Peyer's patch (tissue), 4 donors: ENCODE data around the gene BCL11A. TPM values are rescaled to one million over a fixed set of nuclear protein-coding genes. Genes with fewer than 3 reads are reported as not detected.

Source experiments
- DNase-seq, 3 donors: peaks; one replicate each; pipeline ENCODE4 v3.0.0-alpha.2; 2017 to 2019
- H3K27ac ChIP-seq, 4 donors: fragments of 200-600 bp; sonication (generic); one replicate each; pipeline ENCODE4 v1.5.1; 2016 to 2019
- H3K27me3 ChIP-seq, 2 donors: fragments of 200-600 bp; sonication (generic); one replicate each; pipeline ENCODE4 v1.5.1; 2019
- H3K36me3 ChIP-seq, 3 donors: fragments of 200-600 bp; sonication (generic); one replicate each; pipeline ENCODE4 v1.5.1; 2016 to 2019
- H3K4me1 ChIP-seq, 4 donors: fragments of 200-600 bp; sonication (generic); one replicate each; pipeline ENCODE4 v1.5.1; 2016 to 2019
- H3K4me3 ChIP-seq, 4 donors: fragments of 200-600 bp; sonication (generic); 1 replicate in 3 of 4; 2 replicates in 1 of 4; pipeline ENCODE4 v1.5.1; 2016 to 2019; ENCODE audit warnings: mild to moderate bottlenecking in 1 of 4
- H3K9me3 ChIP-seq, 4 donors: fragments of 200-600 bp; sonication (generic); one replicate each; pipeline ENCODE4 v1.5.1; 2016 to 2019; ENCODE audit warnings: mild to moderate bottlenecking in 1 of 4
- POLR2A ChIP-seq, 2 donors: fragments of 450-650 bp; IDR thresholded peaks; one replicate each; pipeline ENCODE4 v1.5.1; 2017; ENCODE audit warnings: antibody characterized with exemption in 2 of 2, mild to moderate bottlenecking in 2 of 2, moderate library complexity in 2 of 2
- total RNA-seq, 4 donors: library from RNA; depleted of rRNA; stranded (reverse); fragments of >200 nt; gene quantifications; one replicate each; pipeline ENCODE4 v1.1.0, GENCODE V29; 2016
- TF ChIP-seq, protein P1 (sequence below), 6 experiments: fragments of 450-650 bp in 4 of 6; fragments of 200-600 bp in 2 of 6; sonication (generic) in 1 of 6; IDR thresholded peaks; one replicate each; pipeline ENCODE4 v1.5.1; 2017 to 2019; ENCODE audit warnings: antibody characterized with exemption in 6 of 6, mild to moderate bottlenecking in 3 of 6, moderate library complexity in 1 of 6

The BCL11A gene
- total RNA-seq = 10 to 100 TPM; 35.4 to 94.9 (median 68.8) TPM

- no peaks in the 10 kb centered on the region for H3K36me3 ChIP-seq
- DNase-seq = peak; percentile 67 to 87 (median 79)
- peaks cover 0 to 10% of the 10 kb centered on the region in 2 donors for H3K27me3 ChIP-seq
- H3K4me3 ChIP-seq = peak within 1 kb of the TSS; percentile 57 to 79 (median 68)
- peak in 1 of 2 donors; percentile 45 for TF ChIP-seq POLR2A (IDR thresholded peaks at IDR 0.05)
- TF ChIP-seq, protein P1, sequence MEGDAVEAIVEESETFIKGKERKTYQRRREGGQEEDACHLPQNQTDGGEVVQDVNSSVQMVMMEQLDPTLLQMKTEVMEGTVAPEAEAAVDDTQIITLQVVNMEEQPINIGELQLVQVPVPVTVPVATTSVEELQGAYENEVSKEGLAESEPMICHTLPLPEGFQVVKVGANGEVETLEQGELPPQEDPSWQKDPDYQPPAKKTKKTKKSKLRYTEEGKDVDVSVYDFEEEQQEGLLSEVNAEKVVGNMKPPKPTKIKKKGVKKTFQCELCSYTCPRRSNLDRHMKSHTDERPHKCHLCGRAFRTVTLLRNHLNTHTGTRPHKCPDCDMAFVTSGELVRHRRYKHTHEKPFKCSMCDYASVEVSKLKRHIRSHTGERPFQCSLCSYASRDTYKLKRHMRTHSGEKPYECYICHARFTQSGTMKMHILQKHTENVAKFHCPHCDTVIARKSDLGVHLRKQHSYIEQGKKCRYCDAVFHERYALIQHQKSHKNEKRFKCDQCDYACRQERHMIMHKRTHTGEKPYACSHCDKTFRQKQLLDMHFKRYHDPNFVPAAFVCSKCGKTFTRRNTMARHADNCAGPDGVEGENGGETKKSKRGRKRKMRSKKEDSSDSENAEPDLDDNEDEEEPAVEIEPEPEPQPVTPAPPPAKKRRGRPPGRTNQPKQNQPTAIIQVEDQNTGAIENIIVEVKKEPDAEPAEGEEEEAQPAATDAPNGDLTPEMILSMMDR (IDR thresholded peaks at IDR 0.05) = no peak
- peaks cover 0 to 56% (median 4%) of the 10 kb centered on the region in 4 donors for H3K4me1 ChIP-seq
- H3K9me3 ChIP-seq = no peaks in the 10 kb centered on the region
- peak within 1 kb of the TSS; percentile 70 to 92 (median 81) for H3K27ac ChIP-seq
Measured at GRCh38 chr2:60553495-60554073, at the start of gene BCL11A. BCL11A (minus strand) TSS chr2:60553654; CDS start chr2:60553270, 384 bp downstream.

DNA sequence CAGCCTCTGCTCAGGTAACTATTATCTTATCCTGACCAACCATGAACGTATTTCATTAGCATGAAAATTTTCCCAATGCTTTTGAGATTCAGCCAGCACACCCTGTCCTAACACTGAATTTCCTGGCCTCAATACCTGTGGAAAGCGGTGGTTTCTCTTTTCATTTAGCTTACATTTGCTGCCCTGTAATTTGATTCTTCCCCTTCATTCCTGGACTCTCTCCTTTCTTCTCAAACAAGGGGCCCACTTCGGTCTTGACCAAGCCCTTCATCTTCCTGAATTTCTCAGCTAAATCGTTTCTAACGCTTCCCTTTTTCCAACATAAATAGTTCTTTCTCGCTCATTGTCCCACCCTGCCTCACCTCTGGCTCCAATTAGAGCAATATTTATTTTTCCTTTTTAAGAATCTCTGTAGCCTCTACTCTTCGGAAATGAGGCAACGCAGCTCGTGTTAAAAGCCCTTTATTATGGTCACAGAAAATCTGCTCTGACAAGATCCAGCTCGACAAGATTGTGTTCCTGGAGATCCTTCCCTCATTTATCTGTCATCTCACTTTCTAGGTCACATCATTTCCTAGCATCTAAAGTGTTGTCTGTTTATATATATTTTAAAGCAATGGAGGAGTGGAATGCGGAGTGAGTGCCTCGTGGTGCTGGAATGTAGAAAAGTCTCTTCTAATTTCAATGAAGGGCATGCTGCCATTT is 49.5 kb upstream of the BCL11A start:
- Histone ChIP-seq H3K27me3 (no peaks in the 10 kb centered on the region), H3K9me3 (peaks cover 0 to 6% (median 0%) of the 10 kb centered on the region in 4 donors), H3K4me1 (no peaks in the 10 kb centered on the region), H3K36me3 (no peaks in the 10 kb centered on the region), H3K27ac (no peak overlapping the region), H3K4me3 (no peak overlapping the region)
- TF ChIP-seq, protein P1 (IDR thresholded peaks at IDR 0.05) = no peak
- TF ChIP-seq POLR2A (IDR thresholded peaks at IDR 0.05) = no peak
- no peak for DNase-seq

GRCh38 chr2:60602388-60602787 is 48.9 kb upstream of the BCL11A start:
- peaks cover 0 to 6% (median 0%) of the 10 kb centered on the region in 4 donors for H3K9me3 ChIP-seq
- H3K36me3 ChIP-seq = no peaks in the 10 kb centered on the region
- DNase-seq = no peak
- H3K4me3 ChIP-seq = no peak overlapping the region
- TF ChIP-seq POLR2A (IDR thresholded peaks at IDR 0.05) = no peak
- TF ChIP-seq, protein P1 (IDR thresholded peaks at IDR 0.05) = no peak
- no peak overlapping the region for H3K27ac ChIP-seq
- H3K4me1 ChIP-seq = no peaks in the 10 kb centered on the region
- H3K27me3 ChIP-seq = no peaks in the 10 kb centered on the region

DNA sequence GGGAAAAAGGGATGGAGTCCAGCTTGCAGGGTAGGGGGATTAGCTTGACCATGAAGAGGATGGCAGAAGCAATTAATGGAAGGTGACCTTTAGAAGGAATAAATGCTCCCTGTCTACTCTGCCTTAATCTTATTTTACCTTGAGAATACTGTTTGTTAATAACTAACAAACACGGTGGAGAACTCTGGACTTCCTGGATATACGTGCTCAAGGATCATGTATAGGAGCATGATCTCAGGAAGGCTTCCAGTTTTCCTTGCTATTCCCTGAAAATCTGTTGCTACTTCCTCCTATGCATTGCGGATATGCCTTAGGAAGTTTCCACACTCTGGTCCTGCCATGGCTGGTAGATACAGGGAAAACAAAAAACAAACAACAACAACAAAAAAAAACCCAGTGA is 44.8 kb upstream of the BCL11A start:
- Histone ChIP-seq H3K36me3 (no peaks in the 10 kb centered on the region), H3K27me3 (no peaks in the 10 kb centered on the region), H3K27ac (no peak overlapping the region), H3K9me3 (peaks cover 0 to 6% (median 0%) of the 10 kb centered on the region in 4 donors), H3K4me3 (no peak overlapping the region), H3K4me1 (no peaks in the 10 kb centered on the region)
- no peak for TF ChIP-seq POLR2A (IDR thresholded peaks at IDR 0.05)
- TF ChIP-seq, protein P1 (IDR thresholded peaks at IDR 0.05) = no peak
- DNase-seq = no peak

- no peak for DNase-seq
- H3K27me3 ChIP-seq = no peaks in the 10 kb centered on the region
- TF ChIP-seq POLR2A (IDR thresholded peaks at IDR 0.05) = no peak
- TF ChIP-seq, protein P1 (IDR thresholded peaks at IDR 0.05) = no peak
- H3K4me1 ChIP-seq = no peaks in the 10 kb centered on the region
- H3K27ac ChIP-seq = no peak overlapping the region
- H3K36me3 ChIP-seq = no peaks in the 10 kb centered on the region
- no peak overlapping the region for H3K4me3 ChIP-seq
- H3K9me3 ChIP-seq = peaks cover 0 to 6% (median 0%) of the 10 kb centered on the region in 4 donors
Measured at GRCh38 chr2:60597346-60597745, 43.9 kb upstream of the BCL11A start.
